ENCODE results near the gene SPANXN4.

DNA sequence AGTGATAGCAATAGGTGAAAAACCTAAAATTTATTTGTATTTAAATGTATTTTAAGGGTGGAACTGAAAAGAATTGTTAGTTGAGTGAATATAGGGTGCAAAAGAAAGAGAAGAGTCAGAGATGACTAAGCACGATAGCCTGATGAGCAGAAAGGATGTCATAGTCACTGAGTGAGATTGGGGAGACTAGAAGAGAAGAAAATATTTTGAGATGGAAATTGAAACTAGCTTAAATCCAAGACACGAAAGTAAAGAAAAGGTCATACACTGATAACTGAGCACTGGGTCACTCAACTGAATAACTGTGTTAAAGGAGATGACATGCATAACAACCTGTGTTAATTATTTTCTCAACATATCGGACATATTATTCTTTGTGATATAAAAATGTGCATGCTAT lies 55.5 kb downstream of the SPANXN4 start:
- TF ChIP-seq POLR2A (IDR thresholded peaks at IDR 0.05; ENCODE audit: low read depth, low read length), result no peak
- no peak for TF ChIP-seq TAF1 (IDR thresholded peaks at IDR 0.05; ENCODE audit: low read depth, low read length)
- TF ChIP-seq SPI1 (IDR thresholded peaks at IDR 0.05; ENCODE audit: low read depth, low read length), result no peak
- no peak for TF ChIP-seq POLR2AphosphoS5 (IDR thresholded peaks at IDR 0.05; ENCODE audit: low read depth, low read length)
- TF ChIP-seq POU2F2 (IDR thresholded peaks at IDR 0.05; ENCODE audit: low read depth, low read length), result no peak
- TF ChIP-seq PAX5 (IDR thresholded peaks at IDR 0.05; ENCODE audit: insufficient read depth, low read length, severe bottlenecking), result no peak
